Esophagus squamous epithelium (tissue), 5 donors: ENCODE measurements around the gene KRTAP10-8. TPM values are rescaled to one million over a fixed set of nuclear protein-coding genes. Genes with fewer than 3 reads are reported as not detected.

Source experiments
- DNase-seq: peaks from one replicate; lab custom pipeline; 2025; lab: John Stamatoyannopoulos, UW
- H3K27ac ChIP-seq, 4 donors: fragments of 200-600 bp; sonication (generic); one replicate each; pipeline ENCODE4 v1.5.1; 2016 to 2019; ENCODE audit warnings: mild to moderate bottlenecking in 1 of 4
- H3K27me3 ChIP-seq, 4 donors: fragments of 200-600 bp; sonication (generic); 1 replicate in 3 of 4; 2 replicates in 1 of 4; pipeline versions ENCODE4 v1.5.1 to v1.6.0; 2017 to 2021; ENCODE audit warnings: antibody characterized with exemption in 1 of 4
- H3K36me3 ChIP-seq, 3 donors: fragments of 200-600 bp; sonication (generic); one replicate each; pipeline ENCODE4 v1.5.1; 2016 to 2019
- H3K4me1 ChIP-seq, 3 donors: fragments of 200-600 bp; sonication (generic); one replicate each; pipeline ENCODE4 v1.5.1; 2017 to 2019
- H3K4me3 ChIP-seq, 4 donors: fragments of 200-600 bp; sonication (generic); 1 replicate in 3 of 4; 2 replicates in 1 of 4; pipeline ENCODE4 v1.5.1; 2016 to 2019; ENCODE audit warnings: mild to moderate bottlenecking in 2 of 4, moderate library complexity in 1 of 4
- H3K9me3 ChIP-seq, 3 donors: fragments of 200-600 bp; sonication (generic); one replicate each; pipeline ENCODE4 v1.5.1; 2016 to 2019
- POLR2A ChIP-seq, 4 donors: fragments of 450-650 bp; IDR thresholded peaks; one replicate each; pipeline ENCODE4 v1.6.1; 2017; ENCODE audit warnings: antibody characterized with exemption in 4 of 4, mild to moderate bottlenecking in 4 of 4, moderate library complexity in 3 of 4
- WGBS, 2 donors: methylation state at CpG; one replicate each; pipeline ENCODE4 v1.1.5; 2018; 5-methylcytosine and 5-hydroxymethylcytosine counted together
- intact Hi-C: fragments of 100-400 bp; cut with DNase I; formaldehyde crosslinking; loops from one replicate; pipeline ENCODE4 v1.15.0; 2022
- total RNA-seq, 4 donors: library from RNA; depleted of rRNA; stranded (reverse); fragments of >200 nt; gene quantifications; one replicate each; pipeline ENCODE4 v1.1.0, GENCODE V29; 2016
- TF ChIP-seq, protein P1 (sequence below), 6 experiments: fragments of 450-650 bp in 4 of 6; fragments of 200-600 bp in 2 of 6; sonication (generic) in 2 of 6; IDR thresholded peaks; one replicate each; pipeline ENCODE4 v1.5.1; 2016 to 2019; ENCODE audit warnings: antibody characterized with exemption in 6 of 6, mild to moderate bottlenecking in 4 of 6, moderate library complexity in 4 of 6
- donor health status: DM: yes; HTN: yes; CAD: no.

KRTAP10-8 gene
- total RNA-seq, 4 donors from 2014 or later, result not detected

DNA sequence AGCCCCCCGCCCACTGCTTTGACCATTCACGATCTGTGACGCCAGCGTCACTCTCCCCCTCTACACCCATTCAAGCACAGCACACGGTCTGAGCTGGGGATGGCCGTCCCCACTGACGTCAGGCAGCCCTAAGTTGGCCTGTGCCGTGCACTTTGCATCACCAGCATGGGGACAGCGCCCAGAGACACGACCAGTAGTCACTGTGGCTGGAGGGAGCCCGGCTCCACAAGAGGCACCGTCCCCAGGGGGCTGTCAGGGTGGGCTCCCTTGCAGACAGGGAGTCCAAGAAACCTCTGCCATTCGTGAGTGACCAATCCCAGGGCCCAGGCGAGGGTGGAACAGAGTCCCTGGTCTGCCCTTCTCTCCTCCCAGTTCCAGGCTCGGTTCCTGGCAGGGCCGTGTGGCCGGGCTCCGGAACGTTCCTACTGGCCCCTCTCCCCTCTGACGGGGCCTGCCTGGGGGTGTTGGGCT, 2.3 kb downstream of the KRTAP10-8 start:
- no peak overlapping the region for H3K27ac ChIP-seq

DNA sequence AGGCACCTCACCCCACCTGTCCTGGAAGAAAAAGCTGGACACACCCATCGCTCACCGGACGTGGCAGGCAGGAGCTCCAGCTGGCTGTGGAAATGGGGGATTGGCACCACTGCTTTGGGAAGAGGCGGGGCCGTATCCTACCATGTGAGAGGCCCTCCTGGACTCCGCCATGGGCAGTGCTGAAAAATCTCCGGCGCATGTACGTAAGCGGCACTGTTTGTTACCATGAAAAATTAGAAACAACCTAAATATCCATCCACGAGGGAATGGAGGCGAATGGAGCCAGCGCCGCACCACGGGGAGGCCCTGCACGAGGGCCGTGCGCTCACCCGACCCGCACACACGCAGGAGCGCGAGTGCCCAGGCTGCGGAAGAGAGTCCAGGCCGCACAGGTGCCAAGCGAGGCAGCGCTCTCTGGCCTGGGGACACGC, 3.1 kb downstream of the KRTAP10-8 start:
- TF ChIP-seq, protein P1, sequence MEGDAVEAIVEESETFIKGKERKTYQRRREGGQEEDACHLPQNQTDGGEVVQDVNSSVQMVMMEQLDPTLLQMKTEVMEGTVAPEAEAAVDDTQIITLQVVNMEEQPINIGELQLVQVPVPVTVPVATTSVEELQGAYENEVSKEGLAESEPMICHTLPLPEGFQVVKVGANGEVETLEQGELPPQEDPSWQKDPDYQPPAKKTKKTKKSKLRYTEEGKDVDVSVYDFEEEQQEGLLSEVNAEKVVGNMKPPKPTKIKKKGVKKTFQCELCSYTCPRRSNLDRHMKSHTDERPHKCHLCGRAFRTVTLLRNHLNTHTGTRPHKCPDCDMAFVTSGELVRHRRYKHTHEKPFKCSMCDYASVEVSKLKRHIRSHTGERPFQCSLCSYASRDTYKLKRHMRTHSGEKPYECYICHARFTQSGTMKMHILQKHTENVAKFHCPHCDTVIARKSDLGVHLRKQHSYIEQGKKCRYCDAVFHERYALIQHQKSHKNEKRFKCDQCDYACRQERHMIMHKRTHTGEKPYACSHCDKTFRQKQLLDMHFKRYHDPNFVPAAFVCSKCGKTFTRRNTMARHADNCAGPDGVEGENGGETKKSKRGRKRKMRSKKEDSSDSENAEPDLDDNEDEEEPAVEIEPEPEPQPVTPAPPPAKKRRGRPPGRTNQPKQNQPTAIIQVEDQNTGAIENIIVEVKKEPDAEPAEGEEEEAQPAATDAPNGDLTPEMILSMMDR (IDR thresholded peaks at IDR 0.05), result no peak
- no peak for TF ChIP-seq POLR2A (IDR thresholded peaks at IDR 0.05)
- H3K9me3 ChIP-seq, result peaks cover 0 to 21% (median 0%) of the 10 kb centered on the region in 3 donors
- peaks cover 0 to 64% (median 0%) of the 10 kb centered on the region in 4 donors for H3K27me3 ChIP-seq
- no peak for DNase-seq
- intact Hi-C loops, result no loop called here
- no peaks in the 10 kb centered on the region for H3K4me1 ChIP-seq
- no peaks in the 10 kb centered on the region for H3K36me3 ChIP-seq
- no peak overlapping the region for H3K27ac ChIP-seq
- 59 to 79% methylated on average over 7 to 26 of the region's 28 CpGs for WGBS, 2 donors
- no peak overlapping the region for H3K4me3 ChIP-seq

More for the DNA sequence above, 2.3 kb downstream of the KRTAP10-8 start:
- 78 to 100% methylated on average over 1 to 5 of the region's 20 CpGs for WGBS, 2 donors
- peaks cover 0 to 20% (median 0%) of the 10 kb centered on the region in 3 donors for H3K9me3 ChIP-seq
- H3K27me3 ChIP-seq, result peaks cover 0 to 66% (median 0%) of the 10 kb centered on the region in 4 donors
- no peak for DNase-seq
- no peaks in the 10 kb centered on the region for H3K36me3 ChIP-seq
- intact Hi-C loops, result no loop called here
- H3K4me3 ChIP-seq, result no peak overlapping the region
- H3K4me1 ChIP-seq, result no peaks in the 10 kb centered on the region
- TF ChIP-seq POLR2A (IDR thresholded peaks at IDR 0.05), result no peak
- TF ChIP-seq, protein P1 (IDR thresholded peaks at IDR 0.05), result no peak

DNA sequence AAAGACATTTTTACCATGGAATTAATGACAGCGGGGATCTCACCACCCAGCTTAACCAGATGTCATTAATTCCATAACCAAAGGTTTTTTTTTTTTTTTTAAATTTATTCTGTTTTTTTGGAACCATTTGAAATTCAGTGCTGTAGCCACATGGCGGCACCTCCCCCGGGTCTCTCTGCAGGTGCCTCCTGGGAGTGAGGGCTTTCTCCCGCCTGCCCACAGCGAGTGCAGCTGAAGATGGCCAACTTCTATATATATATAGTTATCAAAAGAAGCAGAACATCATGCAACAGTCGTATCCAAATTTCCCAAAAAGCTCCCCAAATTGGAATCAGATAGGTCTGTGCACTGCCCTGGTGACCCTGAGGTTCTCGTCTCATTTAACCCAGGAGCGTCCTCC, 3.6 kb downstream of the KRTAP10-8 start:
- DNase-seq, result no peak
- Histone ChIP-seq H3K4me3 (no peak overlapping the region), H3K27me3 (peaks cover 0 to 64% (median 0%) of the 10 kb centered on the region in 4 donors), H3K9me3 (peaks cover 0 to 19% (median 0%) of the 10 kb centered on the region in 3 donors), H3K36me3 (no peaks in the 10 kb centered on the region), H3K4me1 (no peaks in the 10 kb centered on the region), H3K27ac (no peak overlapping the region)
- intact Hi-C loops, result no loop called here
- 54 to 71% methylated on average over 6 of the region's 8 CpGs for WGBS, 2 donors
- TF ChIP-seq, protein P1 (IDR thresholded peaks at IDR 0.05), result no peak
- no peak for TF ChIP-seq POLR2A (IDR thresholded peaks at IDR 0.05)

DNA sequence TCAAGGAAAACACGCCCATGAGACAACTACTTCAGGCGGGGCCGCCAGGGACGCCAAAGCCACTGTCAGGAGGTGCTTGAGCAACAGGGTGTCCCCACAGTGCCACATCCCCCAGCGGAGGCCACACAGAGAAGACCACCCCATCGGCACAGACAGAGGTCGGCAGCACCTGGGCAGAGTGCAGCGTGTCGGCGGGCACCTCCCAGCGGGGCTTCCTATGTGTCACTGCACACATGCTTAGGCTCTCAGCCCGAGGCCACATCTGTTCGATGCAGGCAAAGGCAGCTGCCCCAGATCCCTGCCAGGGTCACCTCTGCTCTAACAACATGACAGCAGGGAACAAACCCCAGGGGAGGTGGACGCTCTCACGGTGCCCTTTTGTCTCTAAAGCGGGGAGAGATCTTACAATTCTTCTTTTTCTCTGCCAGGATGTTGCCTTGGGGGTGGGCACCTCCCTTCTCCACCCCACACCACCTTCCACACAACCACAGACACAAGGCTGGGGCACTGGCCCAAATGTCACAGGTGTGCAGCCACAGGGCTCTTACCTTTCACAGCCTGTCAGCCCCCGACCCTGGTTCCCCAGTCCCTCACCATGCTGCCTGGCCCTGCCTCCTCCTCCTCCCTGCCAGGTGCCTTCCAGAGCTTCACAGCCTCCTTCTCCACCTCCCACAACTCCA, 4.2 kb downstream of the KRTAP10-8 start:
- no peak for DNase-seq
- 18 to 73% methylated on average over 3 of the region's 17 CpGs for WGBS, 2 donors
- intact Hi-C loops, result no loop called here
- H3K9me3 ChIP-seq, result peaks cover 0 to 13% (median 0%) of the 10 kb centered on the region in 3 donors
- no peaks in the 10 kb centered on the region for H3K4me1 ChIP-seq
- TF ChIP-seq, protein P1 (IDR thresholded peaks at IDR 0.05), result no peak
- no peak for TF ChIP-seq POLR2A (IDR thresholded peaks at IDR 0.05)
- no peaks in the 10 kb centered on the region for H3K36me3 ChIP-seq
- H3K27me3 ChIP-seq, result peaks cover 0 to 64% (median 0%) of the 10 kb centered on the region in 4 donors
- no peak overlapping the region for H3K4me3 ChIP-seq
- H3K27ac ChIP-seq, result no peak overlapping the region

DNA sequence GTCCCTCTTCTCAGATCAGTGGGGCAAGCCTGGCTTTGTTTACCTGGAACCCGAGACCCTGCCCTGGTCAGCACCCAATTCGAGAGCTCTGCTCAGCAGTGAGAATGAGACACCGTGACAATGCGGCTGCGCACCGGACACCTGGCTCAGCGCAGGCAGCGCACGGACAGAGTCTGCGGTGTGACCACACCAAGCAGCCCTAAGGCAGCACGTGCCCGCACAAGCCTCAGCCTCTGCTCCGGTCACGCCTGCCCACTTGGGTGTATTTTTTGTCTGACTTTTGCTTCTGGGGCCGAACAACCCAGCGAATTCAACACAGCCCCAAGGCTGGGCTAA, 4.7 kb downstream of the KRTAP10-8 start:
- Histone ChIP-seq H3K36me3 (no peaks in the 10 kb centered on the region), H3K4me1 (no peaks in the 10 kb centered on the region), H3K9me3 (peaks cover 0 to 10% (median 0%) of the 10 kb centered on the region in 3 donors), H3K27ac (no peak overlapping the region), H3K4me3 (no peak overlapping the region), H3K27me3 (peaks cover 0 to 64% (median 0%) of the 10 kb centered on the region in 4 donors)
- no peak for TF ChIP-seq POLR2A (IDR thresholded peaks at IDR 0.05)
- TF ChIP-seq, protein P1 (IDR thresholded peaks at IDR 0.05), result no peak
- DNase-seq, result no peak
- WGBS, 2 donors, result 35 to 43% methylated on average over 4 to 15 of the region's 16 CpGs
- intact Hi-C loops, result no loop called here
